Activated naive CD8-positive, alpha-beta T cell treated with anti-CD3 and anti-CD28 coated beads, Interleukin-2, amount 50 U/mL, for 24 hours (primary cell): ENCODE measurements around the gene RPS15.
"Not testable (repeated sequence)": the region's sequence is repeated elsewhere in the genome, so short reads cannot be mapped to it uniquely, and the experiment has no call there.

ENCODE experiments used
- ATAC-seq: fragments of 150-1000 bp; cut with Tn5 transposase; one replicate; pipeline ENCODE4 v1.10.0; 2021
- DNase-seq: peaks from one replicate; pipeline ENCODE4 v3.0.0; 2021
- H3K27ac Mint-ChIP-seq: one replicate; pipeline ENCODE4 v1.8.0; 2021; ENCODE audit warnings: mild to moderate bottlenecking, mixed read lengths
- H3K27me3 Mint-ChIP-seq: one replicate; pipeline ENCODE4 v1.8.0; 2021; ENCODE audit warnings: mixed read lengths
- H3K36me3 Mint-ChIP-seq: one replicate; pipeline ENCODE4 v1.8.0; 2021; ENCODE audit warnings: low read depth, mixed read lengths
- H3K4me1 Mint-ChIP-seq: one replicate; pipeline ENCODE4 v1.8.0; 2021; ENCODE audit warnings: mixed read lengths
- H3K4me3 Mint-ChIP-seq: one replicate; pipeline ENCODE4 v1.8.0; 2021; ENCODE audit warnings: mild to moderate bottlenecking, moderate library complexity, mixed read lengths
- H3K9me3 Mint-ChIP-seq: one replicate; pipeline ENCODE4 v1.8.0; 2021; ENCODE audit warnings: mixed read lengths

Gene RPS15

DNA sequence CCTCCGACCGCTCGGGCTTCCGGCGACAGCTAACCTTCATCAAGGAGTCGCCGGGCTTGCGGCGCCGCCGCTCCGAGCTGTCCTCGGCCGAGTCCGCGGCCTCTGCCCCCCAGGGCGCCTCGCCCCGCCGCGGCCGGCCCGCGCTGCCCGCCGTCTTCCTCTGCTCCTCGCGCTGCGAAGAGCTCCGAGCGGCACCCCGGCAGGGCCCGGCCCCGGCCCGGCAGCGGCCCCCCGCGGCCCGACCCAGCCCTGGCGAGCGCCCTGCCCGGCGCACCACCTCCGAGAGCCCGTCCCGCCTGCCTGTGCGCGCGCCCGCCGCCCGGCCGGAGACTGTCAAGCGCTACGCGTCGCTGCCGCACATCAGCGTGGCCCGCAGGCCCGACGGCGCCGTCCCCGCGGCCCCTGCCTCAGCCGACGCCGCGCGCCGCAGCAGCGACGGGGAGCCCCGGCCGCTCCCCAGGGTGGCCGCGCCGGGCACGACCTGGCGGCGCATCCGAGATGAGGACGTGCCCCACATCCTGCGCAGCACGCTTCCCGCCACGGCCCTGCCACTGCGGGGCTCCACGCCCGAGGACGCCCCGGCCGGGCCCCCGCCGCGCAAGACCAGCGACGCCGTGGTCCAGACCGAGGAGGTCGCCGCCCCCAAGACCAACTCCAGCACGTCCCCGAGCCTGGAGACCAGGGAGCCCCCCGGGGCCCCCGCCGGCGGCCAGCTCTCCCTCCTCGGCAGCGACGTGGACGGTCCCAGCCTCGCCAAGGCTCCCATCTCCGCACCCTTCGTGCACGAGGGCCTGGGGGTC lies 31.3 kb downstream of the RPS15 start:
- DNase-seq: no peak
- peaks cover 13% of the 10 kb centered on the region for H3K27me3 Mint-ChIP-seq

GRCh38 chr19:1470055-1470304 lies 31.8 kb downstream of the RPS15 start:
- Mint-ChIP-seq H3K36me3 (no peaks in the 10 kb centered on the region), H3K27ac (no peak overlapping the region), H3K4me1 (peaks cover 6% of the 10 kb centered on the region), H3K9me3 (no peaks in the 10 kb centered on the region), H3K27me3 (peaks cover 11% of the 10 kb centered on the region), H3K4me3 (peak overlapping the region; percentile 17)
- DNase-seq: no peak
- no peak for ATAC-seq

More for the DNA sequence above, 31.3 kb downstream of the RPS15 start:
- no peak overlapping the region for H3K4me3 Mint-ChIP-seq
- no peak for ATAC-seq
- H3K9me3 Mint-ChIP-seq: no peaks in the 10 kb centered on the region
- peaks cover 6% of the 10 kb centered on the region for H3K4me1 Mint-ChIP-seq
- H3K36me3 Mint-ChIP-seq: no peaks in the 10 kb centered on the region
- H3K27ac Mint-ChIP-seq: no peak overlapping the region

DNA sequence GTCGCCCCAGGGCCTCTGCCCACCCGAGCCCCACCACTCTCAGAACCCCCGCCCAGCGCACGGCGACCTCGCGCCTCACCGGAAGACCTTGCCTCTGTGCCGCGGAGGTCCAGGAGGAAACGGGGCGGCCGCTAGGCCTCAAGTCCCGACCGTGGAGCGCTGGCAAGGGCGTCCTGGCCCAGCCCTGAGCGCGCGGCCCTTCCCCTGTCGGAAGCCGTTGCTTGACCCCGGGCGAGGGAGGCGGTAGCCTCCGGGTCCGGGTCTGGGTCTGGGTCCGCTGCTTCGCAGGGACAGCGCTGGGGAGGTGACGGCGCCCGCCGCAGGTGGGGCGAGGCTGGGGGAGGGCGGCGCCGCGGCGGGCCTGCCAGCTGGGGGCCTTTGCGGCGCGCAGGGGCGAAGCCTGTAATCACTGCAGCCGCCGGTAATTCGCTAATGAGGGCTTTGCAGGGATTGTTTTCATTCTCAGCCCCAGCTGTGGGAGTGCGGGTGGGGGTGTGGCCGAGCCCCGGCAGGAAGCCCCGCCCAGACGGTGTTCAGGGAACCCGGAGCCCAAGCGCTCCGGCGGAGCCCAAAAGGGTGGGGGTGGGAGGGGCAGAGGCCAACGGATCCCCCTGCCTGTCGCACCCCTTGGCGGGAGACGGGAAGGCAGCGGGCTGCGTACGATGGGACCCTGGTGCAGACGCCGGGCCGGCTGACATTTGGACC lies 32.3 kb downstream of the RPS15 start:
- Mint-ChIP-seq H3K36me3 (no peaks in the 10 kb centered on the region), H3K27me3 (peaks cover 11% of the 10 kb centered on the region), H3K27ac (no peak overlapping the region), H3K4me1 (peaks cover 6% of the 10 kb centered on the region), H3K4me3 (peak overlapping the region; percentile 17), H3K9me3 (no peaks in the 10 kb centered on the region)
- ATAC-seq (peak; percentile 16), DNase-seq (peak; percentile 69)

DNA sequence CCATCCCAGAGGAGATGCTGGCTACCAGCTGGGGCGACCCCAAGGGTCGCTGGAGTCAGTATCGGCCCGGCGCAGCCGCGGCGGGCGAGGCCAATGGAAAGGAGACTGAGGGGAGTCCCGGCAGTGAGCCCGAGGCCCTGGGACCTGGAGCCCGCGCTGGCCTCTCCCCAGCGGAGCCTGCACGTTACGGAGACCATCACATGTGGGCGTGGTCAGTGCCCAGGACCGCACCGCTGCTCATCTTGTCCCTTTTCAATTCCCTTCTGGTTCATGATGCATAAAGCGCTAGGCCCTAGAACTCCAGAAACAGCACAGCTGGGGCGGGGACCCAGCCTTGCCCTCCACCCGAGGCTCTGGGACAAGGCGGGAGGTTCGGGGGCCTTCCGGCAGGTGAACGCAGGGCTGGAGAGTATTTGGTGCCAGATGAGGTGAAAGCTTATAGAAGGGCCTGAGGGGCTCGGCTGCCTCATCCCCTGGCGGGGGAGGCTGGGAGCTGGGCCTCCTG lies 32.9 kb downstream of the RPS15 start:
- peaks cover 6% of the 10 kb centered on the region for H3K4me1 Mint-ChIP-seq
- peak; percentile 9 for ATAC-seq
- DNase-seq: peak; percentile 36
- H3K4me3 Mint-ChIP-seq: no peak overlapping the region
- H3K9me3 Mint-ChIP-seq: no peaks in the 10 kb centered on the region
- H3K36me3 Mint-ChIP-seq: no peaks in the 10 kb centered on the region
- H3K27ac Mint-ChIP-seq: no peak overlapping the region
- peaks cover 11% of the 10 kb centered on the region for H3K27me3 Mint-ChIP-seq

DNA sequence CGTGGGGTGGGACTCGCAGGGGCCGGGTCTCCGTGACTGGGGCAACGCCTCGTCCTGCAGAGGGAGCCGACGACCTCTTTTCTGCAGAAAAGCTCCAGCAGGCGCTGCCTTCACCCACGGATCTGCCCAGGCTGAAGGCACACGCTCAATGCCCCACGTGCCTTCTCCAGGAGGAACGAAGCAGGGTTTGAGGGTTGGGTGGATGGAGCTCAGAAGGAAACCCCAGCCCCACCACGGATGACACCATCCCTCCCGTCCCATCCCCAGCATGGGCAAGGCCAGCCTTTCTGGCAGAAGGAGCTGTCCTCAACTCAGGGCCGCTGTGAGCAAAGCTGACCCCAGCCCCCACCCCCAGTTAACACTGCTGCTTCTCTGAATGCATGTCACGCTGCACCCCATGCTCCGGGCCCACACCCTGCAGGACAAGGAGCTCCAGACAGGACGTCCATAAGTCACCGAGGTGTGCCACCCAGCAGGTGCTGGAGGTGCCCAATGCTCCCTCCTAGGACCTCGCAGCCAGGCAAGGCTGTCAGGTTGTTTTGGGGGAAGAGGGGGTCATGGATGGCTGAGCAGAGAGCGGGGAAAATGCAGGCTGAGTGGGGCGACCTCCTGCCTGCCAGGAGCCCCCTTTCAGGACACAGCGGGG lies 33.4 kb downstream of the RPS15 start:
- peaks cover 6% of the 10 kb centered on the region for H3K4me1 Mint-ChIP-seq
- H3K4me3 Mint-ChIP-seq: no peak overlapping the region
- no peaks in the 10 kb centered on the region for H3K9me3 Mint-ChIP-seq
- no peak overlapping the region for H3K27ac Mint-ChIP-seq
- no peak for DNase-seq
- H3K36me3 Mint-ChIP-seq: no peaks in the 10 kb centered on the region
- H3K27me3 Mint-ChIP-seq: peaks cover 11% of the 10 kb centered on the region
- ATAC-seq: no peak

DNA sequence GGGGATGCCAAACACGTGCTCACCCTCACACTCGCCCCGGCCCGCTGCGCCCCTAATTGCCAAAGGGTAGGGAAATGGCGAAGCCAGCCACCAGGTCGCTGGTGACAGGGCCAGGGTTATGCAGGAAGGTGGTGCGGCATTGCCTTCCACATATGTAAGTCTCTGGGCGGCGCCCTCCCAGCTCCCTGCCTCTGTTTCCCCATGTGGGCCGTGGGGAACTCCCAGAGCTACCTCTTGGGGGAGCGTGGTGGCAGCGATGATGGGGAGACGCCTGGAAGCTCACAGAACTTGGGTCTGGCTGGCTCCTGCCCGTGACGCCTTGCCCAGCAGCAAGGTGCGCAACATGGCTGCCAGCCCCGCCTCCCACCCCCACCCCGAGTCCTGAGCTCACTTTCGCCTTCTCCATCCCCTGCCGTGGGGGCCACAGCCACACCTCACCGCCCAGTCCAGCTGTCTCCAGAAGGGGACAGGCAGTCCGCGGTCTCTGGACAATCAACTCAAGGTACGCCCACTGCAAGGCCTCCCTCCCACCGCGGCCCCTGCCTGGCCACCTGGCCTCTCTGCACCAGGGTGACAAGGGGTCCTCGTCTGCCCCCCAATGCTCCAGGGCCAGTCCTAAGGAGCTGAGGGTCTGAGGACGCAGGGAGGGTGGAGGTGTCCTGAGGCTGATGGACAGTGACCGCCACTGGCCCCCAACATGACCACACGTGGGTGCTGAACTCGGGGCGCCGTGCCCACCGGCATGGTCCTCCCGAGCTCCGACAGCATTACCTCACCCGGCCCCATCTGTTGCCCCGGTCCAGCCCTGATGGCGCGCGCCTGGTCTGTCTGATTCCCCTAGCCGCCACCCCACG lies 34.3 kb downstream of the RPS15 start:
- Mint-ChIP-seq H3K4me3 (no peak overlapping the region), H3K9me3 (no peaks in the 10 kb centered on the region), H3K27ac (no peak overlapping the region), H3K27me3 (peaks cover 11% of the 10 kb centered on the region), H3K4me1 (peaks cover 14% of the 10 kb centered on the region), H3K36me3 (peaks cover 3% of the 10 kb centered on the region)
- ATAC-seq (no peak), DNase-seq (no peak)

GRCh38 chr19:1473085-1473851 lies 35.1 kb downstream of the RPS15 start:
- H3K4me1 Mint-ChIP-seq: peaks cover 15% of the 10 kb centered on the region

GRCh38 chr19:1474011-1474764 lies 36.0 kb downstream of the RPS15 start:
- no peak for DNase-seq
- Mint-ChIP-seq H3K4me1 (peaks cover 17% of the 10 kb centered on the region), H3K4me3 (no peak overlapping the region), H3K9me3 (no peaks in the 10 kb centered on the region), H3K36me3 (peaks cover 5% of the 10 kb centered on the region), H3K27me3 (peaks cover 11% of the 10 kb centered on the region), H3K27ac (no peak overlapping the region)
- ATAC-seq: no peak

More at GRCh38 chr19:1473085-1473851, 35.1 kb downstream of the RPS15 start:
- DNase-seq (no peak), ATAC-seq (no peak)
- no peak overlapping the region for H3K27ac Mint-ChIP-seq
- peaks cover 4% of the 10 kb centered on the region for H3K36me3 Mint-ChIP-seq
- no peak overlapping the region for H3K4me3 Mint-ChIP-seq
- H3K27me3 Mint-ChIP-seq: peaks cover 11% of the 10 kb centered on the region
- H3K9me3 Mint-ChIP-seq: no peaks in the 10 kb centered on the region

- H3K4me1 Mint-ChIP-seq: peaks cover 21% of the 10 kb centered on the region
- ATAC-seq (no peak), DNase-seq (no peak)
- peaks cover 5% of the 10 kb centered on the region for H3K36me3 Mint-ChIP-seq
- H3K27me3 Mint-ChIP-seq: peaks cover 11% of the 10 kb centered on the region
- H3K9me3 Mint-ChIP-seq: no peaks in the 10 kb centered on the region
- H3K4me3 Mint-ChIP-seq: no peak overlapping the region
- H3K27ac Mint-ChIP-seq: no peak overlapping the region
Observed at GRCh38 chr19:1474765-1475351, 36.7 kb downstream of the RPS15 start.

GRCh38 chr19:1475751-1476437 lies 37.7 kb downstream of the RPS15 start:
- ATAC-seq (no peak), DNase-seq (no peak)
- no peak overlapping the region for H3K4me3 Mint-ChIP-seq
- no peaks in the 10 kb centered on the region for H3K9me3 Mint-ChIP-seq
- peaks cover 7% of the 10 kb centered on the region for H3K27me3 Mint-ChIP-seq
- H3K4me1 Mint-ChIP-seq: peaks cover 18% of the 10 kb centered on the region
- H3K27ac Mint-ChIP-seq: no peak overlapping the region
- H3K36me3 Mint-ChIP-seq: peaks cover 5% of the 10 kb centered on the region

DNA sequence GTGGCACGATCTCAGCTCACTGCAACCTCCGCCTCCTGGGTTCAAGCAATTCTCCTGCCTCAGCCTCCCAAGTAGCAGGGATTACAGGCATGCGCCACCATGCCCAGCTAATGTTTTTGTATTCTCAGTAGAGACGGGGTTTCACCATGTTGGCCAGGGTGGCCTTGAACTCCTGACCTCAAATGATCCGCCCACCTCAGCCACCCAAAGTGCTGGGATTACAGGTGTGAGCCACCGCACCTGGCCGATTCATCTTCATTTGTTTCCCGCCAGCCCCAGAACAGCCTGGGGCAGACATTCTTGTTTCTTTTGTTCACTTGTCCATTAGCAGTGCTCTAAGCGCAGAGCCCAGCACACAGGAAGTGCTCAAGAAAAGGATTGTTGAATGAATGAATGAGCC lies 38.9 kb downstream of the RPS15 start:
- H3K4me1 Mint-ChIP-seq: peaks cover 14% of the 10 kb centered on the region
- DNase-seq, H3K36me3 Mint-ChIP-seq, H3K27ac Mint-ChIP-seq, H3K9me3 Mint-ChIP-seq, H3K27me3 Mint-ChIP-seq, ATAC-seq: not testable (repeated sequence)
- peak overlapping the region; percentile 98 for H3K4me3 Mint-ChIP-seq

GRCh38 chr19:1478934-1479707 lies 40.9 kb downstream of the RPS15 start, which contains the start of gene C19orf25:
C19orf25 (minus strand) TSS chr19:1479215; CDS start chr19:1478903, 312 bp downstream.
- no peaks in the 10 kb centered on the region for H3K27me3 Mint-ChIP-seq
- peak within 1 kb of the TSS; percentile 97 for H3K27ac Mint-ChIP-seq

More at GRCh38 chr19:1478934-1479707, 40.9 kb downstream of the RPS15 start, which contains the start of gene C19orf25:
- no peaks in the 10 kb centered on the region for H3K9me3 Mint-ChIP-seq
- peak; percentile 95 for DNase-seq
- ATAC-seq: peak; percentile 96
- peak within 1 kb of the TSS; percentile 98 for H3K4me3 Mint-ChIP-seq
- H3K4me1 Mint-ChIP-seq: peaks cover 14% of the 10 kb centered on the region
- peaks cover 5% of the 10 kb centered on the region for H3K36me3 Mint-ChIP-seq
